Neural progenitor cell (in vitro differentiated cells): Measurements from ENCODE around the gene ZSCAN21.

ENCODE experiments used
- CTCF ChIP-seq: fragments of 200-600 bp; sonication (generic); IDR thresholded peaks from 2 replicates; pipeline ENCODE4 v1.5.1; 2017; ENCODE audit warnings: antibody characterized with exemption, mild to moderate bottlenecking
- EZH2 ChIP-seq: fragments of 200-600 bp; sonication (generic); IDR thresholded peaks from 2 replicates; pipeline ENCODE4 v1.6.1; 2017; ENCODE audit warnings: antibody characterized with exemption, mild to moderate bottlenecking, moderate library complexity

GRCh38 chr7:100098913-100099312, 49.3 kb downstream of the ZSCAN21 start:
- TF ChIP-seq CTCF = no peak
- no peak for TF ChIP-seq EZH2
